NCI-H2107 treated with DMSO at 0.1 percent for 48 hours (cell line): ENCODE results near the gene GALNT2.

ENCODE experiments used
- DNase-seq: peaks from one replicate; lab custom pipeline; 2025; ENCODE audit not compliant: unreplicated experiment; lab: John Stamatoyannopoulos, UW

The GALNT2 gene

DNA sequence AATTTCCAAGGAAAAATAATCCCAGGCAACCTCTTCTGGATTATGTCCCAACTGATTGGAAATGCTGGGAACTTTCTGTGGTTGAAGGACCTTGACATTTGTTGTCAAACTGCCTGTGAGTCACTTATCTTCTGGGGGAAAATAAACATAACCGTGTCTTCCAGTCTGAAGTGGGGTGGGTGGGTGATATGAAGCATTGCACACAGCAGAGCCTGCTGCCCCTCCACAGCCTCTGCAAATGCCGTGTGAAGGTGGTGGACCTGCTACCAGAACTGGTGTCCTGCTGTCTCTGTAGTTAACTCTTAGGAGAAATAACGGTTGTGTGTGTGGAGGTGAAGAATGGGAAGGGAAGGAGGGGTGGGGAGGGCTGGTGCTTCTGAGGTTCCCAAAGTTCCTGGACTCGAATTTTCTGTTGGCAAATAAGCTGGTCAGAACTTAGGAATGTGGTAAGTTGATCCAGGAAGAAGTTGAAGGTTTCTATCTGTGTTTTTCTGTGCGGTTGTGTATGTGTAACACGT is 23.2 kb downstream of the GALNT2 start:
- DNase-seq = no peak

DNA sequence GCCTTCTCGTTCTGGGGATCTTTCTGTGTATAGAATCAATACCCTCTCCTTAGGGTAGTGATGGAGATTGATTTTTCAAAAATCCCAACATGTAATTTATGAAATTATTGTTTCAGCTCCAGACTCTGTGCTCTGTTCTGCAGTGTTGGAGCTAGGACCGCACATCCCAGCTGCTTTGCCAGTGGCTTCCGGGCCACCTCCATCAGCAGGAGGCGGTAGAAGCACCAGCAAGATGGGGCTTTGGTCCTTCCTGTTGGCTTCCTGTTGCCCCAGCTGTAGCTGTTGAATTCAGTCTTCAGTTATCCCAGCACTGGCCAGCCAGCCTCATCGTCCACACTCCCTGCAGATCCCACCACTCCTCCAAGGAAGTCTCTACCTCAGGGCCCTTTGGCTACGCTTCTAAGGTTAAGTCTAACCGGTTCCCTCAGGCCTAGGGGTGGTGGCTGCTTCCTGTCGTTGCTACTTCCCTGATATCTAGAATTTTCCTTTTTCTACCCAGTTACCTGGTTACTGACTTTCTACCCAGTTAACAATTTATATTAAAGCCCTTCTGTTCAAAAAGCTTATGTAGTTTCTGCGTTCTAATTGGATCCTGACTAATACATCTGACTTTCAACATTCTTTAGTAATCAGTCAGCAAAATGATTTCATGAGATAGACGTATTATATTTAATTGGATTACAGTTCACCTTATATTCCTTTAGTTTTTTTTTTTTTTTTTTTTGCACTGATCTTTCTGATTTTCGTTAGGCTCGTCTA is 24.6 kb downstream of the GALNT2 start:
- no peak for DNase-seq

DNA sequence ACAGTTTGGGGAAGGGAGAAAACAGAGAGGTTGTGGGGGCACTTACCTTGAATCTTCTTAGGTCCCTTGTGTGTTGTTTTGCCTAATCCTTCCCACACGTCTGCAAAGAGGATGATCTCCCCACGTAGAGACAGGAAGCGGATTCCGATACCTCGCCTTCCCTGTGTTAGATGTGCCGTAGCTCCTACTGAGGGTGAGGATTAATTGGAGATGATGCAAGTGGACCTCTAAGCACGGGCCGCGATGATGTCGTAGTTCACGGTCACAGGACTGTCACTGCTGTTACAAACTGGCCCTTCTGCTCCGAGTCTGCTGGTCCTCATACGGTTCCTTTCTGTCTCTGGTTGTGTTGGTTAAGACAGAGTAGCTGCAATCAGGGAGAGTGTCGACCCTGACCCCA is 27.7 kb downstream of the GALNT2 start:
- no peak for DNase-seq

DNA sequence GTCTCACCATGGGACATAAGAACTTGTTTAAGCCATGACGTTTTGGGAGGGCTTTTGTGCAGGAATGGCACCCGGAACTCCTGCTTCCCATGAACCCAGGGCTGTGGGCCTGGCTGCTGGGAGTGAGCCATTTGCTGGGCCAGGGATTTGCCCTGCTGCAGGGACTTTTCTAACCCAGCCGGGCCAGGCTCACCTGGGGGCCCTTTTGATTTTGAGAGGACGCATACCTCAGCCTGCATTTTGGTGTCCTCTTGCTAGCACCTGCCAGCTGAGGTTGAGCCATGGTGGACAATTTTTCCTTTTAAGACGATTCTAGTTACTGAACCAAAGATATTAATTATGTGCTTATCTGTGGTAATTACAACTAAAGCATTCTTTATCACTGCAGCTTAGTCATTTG is 28.9 kb downstream of the GALNT2 start:
- no peak for DNase-seq

DNA sequence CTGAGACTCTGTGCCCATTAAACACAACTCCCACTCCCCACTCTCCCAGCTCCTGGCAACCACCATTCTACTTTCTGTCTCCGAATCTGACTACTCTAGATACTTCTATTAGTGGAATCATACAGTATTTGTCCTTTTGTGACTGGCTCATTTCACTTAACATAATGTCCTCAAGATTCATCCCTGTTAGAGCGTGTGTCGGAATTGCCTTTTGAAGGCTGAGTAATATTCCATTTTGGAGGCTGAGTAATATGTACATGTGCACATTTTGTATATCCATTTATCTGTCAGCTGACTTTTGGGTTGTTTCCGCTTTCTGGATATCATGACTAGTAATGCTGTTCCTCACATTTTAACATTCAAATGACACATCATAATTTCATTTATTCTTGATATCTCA is 30.3 kb downstream of the GALNT2 start:
- no peak for DNase-seq

DNA sequence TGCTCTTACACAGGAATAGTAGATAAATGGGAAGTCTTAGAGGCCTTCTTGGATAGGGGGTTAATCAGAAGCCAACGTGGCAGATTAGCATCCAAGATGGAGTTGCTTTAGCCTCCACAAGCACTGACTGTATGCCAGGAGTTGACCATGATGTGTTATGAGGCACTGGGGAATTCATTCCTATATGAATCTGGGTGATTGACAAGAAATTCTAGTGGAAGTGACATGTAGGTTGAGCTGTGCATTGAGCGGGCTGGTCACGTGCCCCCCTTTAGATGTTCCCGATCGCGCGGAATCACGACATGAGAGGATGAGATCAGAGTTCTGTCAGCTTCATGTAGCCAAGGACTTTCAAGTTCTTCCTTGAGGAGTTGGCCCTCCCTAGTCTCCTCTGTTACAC is 31.7 kb downstream of the GALNT2 start:
- DNase-seq = no peak

DNA sequence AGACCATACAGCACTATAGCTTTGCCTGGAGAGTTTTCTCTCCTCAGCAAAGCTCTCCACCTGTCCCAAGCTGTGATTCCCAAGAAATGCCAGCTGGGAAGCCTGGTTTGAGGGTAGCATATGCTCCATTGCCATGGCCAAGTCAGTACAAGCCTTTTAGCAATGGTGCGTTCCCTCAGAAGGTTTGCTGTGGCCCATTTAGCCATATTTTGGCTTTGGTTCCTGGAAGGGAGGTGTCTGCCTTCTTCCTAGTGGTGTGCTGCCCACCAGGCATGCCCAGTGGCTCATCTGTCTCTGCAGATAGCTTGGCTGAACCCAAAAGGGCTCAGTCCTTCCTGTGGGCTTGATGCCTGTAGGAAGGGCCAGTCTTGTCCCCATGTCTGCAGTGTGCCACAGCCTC is 32.4 kb downstream of the GALNT2 start:
- no peak for DNase-seq

DNA sequence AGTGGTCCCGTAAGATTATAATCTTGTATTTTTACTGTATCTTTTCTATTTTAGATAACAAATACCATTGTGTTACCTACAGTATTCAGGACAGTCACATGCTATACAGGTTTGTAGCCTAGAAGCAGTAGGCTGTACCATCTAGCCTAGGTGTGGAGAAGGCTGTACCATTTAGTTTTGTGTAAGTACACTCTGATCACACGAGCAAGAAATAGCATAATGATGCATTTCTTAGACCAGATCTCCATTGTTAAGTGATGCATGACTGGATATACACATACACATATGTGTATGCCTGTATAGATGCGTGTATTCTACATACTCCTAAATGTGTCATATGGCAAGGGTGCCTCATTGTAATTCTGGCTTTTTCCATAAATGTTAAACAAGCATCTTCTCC is 33.9 kb downstream of the GALNT2 start:
- DNase-seq = no peak

DNA sequence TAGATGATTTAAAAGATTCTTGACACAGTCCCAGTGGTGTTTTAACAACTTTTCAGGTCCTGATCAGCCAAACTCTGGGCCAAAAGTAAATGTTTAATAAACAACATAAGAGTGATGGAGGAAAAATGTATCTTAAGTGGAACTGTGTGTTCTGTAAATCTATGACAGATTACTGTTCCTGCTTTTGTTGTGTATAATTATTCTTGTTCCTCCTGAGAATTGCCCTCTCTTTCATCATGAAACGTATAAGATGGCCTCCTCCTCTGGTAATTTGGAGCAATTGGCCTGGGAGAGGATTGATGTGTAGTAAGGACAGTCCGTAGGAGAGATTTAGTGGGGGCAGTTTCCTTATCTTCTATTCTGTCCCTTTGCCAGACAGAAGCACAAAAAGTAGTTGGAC is 34.5 kb downstream of the GALNT2 start:
- no peak for DNase-seq

DNA sequence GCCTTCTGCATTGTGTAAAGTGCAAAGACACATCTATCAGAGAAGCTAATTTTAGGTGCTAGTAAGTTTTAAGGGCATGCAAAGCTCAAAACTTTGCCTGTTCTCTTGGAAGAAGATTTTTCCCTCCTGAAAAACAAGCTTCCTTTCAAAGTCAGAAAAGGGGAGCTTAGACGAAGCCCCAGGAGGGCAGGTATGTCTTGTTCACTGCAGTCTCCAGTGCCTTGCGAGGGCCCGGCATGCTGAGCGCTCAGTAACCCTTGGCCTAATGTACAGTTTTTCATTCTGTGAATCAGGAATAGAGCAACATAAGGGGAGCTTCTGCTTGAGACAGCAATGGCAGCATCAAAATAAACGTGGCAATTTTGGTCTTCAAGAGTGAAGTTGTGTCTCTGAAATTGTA is 35.0 kb downstream of the GALNT2 start:
- no peak for DNase-seq

DNA sequence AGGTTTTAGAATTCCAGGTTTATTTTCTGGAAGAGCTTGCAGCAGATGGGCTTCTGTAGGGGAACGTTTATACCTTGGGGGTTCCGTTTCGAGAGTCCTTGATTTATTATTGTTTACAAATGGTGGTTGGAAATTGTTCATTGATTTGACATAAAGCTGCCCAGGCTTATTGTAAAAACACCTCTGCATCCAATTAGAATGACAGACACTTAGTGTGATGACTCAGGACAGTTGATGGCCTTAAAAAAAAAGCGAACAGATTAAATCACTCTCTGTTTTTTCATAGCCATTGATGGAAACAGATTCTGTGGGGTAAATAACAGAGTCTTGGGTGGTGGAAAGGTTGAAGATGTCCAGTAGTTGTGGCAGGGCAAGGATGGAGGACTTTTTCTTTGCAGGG is 35.4 kb downstream of the GALNT2 start:
- DNase-seq = no peak

DNA sequence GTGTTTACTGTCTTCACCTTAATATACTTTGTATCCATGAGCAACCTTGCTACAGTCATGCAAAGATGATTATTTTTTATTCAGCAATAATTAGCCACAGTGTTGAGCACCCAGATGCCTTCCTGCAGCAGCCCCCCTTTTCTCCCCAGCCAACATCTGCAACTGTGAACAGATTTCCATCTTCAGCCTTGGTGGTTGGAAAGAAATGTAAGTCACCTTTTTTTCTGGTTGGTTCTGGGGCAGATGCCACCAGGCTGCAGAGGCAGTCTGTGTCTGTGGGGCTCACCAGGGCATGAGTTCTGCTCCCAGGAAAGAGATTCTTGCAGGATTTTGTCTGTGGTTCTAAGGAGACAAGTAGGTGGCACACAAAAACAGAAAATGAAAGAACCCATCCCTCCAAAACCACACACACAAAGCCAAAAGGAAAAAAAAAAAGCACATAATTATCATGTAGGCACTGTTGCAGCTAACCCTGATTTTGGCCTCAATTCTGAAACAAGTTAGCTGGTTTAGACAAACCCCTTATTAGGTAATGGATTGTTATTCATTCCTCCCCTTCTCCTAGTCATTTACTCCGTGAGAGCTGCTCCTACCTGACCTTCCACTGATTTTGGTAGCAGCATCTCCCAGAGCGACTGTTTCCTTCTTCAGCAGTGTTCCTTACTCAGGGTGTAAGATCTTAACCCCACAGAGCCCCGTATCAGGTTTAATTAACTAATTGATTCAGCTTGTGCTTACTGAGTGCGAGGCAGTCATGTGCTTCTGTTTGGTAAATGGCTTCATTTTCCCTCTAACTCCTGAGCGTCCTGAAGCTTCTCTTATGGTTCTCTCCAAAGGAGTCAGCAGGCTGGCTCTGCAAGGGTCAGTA is 36.5 kb downstream of the GALNT2 start:
- peak; percentile 25 for DNase-seq

DNA sequence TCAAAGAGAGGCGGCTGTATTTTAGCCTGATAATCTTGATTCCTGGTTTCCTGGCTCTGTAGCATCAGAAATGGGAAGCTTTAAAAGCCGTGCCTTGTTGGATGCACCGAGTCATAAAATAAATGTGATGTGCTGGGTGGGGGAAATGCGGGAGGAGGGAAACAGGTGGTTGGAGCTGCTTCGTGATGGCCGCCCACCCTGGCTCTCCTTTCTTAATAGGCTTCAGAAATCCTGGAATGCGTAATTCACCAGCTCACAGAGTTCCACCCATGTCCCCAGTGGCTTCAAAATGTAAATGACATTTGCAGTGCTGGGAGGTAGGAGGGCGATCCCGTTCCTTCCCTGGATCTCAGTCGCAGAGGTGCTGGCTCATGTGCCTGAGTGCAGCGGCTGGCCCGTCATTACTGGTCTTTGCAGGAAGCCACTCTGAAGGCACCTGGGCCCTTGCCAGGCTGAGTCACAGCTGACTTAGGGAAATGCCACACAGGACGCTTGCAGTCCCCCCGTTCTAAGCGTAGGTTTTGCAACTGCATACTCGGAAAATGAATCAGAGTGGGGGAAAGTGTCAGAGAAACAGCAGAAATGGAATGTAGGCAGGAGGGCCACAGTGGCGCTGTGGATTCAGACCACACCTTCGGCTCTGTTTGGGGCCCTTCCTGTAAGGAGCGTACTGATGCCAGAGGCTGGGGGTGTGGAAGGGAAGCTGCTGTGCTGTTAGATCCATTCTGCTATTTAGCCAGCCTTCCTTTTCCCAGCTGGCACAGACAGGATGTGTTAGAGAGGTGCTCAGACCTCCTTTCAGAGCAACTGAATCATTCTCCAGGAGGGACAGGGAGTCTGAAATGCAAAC is 37.6 kb downstream of the GALNT2 start:
- peak; percentile 87 for DNase-seq

DNA sequence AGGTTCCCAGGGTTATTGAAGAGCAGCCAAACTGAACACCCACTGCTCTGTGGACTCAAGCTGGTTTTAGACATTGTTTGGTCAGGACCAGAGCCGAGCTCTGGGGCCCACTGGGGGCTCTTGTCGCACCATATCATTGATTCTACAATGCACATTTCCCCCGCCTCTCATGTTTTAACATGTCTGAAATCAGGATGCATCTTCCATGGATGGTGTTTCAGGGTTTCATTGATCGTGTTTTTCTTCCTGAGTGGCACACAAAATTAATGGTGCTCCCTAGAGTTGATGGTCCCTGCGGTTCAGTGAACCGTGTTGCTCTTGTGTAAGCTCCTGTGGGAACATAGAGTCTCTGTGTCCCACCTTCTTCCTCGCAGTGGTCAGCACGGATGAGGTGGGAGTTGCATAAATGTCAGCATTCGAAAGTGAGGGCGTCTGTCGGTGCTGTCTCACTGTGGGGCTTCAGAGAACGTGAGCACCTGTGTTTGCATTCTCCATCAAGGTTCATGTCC is 38.3 kb downstream of the GALNT2 start:
- DNase-seq = no peak

DNA sequence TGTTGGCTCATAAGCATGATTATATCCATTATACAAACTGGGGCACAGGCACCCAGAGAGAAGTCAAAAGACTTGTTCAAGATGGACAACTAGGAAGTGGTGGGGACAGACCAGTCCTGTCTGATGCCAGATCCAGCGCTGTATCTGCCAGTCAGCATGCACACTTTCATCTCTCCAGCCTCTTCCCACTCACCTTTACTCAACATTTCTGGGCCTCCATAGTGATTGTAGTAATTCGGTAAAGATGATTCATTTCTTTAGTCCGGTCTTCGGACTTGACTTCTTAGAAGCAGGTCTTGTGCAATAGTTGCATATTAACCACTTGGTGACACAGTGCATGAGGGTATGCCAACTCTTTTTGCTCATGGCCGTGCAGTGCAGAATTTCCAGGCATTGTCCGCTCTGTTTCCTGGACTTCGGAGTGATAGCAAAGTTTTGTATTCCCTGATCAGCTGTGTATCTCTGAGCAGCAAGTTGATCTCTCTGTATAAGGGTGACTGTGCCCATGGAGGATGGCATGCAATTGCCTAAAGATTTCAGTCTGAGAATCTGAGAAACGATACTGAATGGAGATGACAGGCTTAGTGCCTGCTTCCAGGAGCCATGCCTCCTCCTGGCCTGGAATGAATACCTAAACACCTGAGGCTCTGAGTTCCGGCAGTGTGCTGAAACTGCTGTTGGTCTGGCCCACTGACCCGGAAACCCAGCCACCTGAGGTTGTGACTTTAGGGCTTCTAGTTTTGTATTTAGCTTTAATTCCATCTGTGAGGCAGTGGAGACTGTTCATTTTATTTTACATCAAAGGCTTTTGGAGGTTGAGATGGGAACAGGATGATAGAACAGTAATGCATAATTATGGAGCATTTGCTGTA is 39.0 kb downstream of the GALNT2 start:
- no peak for DNase-seq

DNA sequence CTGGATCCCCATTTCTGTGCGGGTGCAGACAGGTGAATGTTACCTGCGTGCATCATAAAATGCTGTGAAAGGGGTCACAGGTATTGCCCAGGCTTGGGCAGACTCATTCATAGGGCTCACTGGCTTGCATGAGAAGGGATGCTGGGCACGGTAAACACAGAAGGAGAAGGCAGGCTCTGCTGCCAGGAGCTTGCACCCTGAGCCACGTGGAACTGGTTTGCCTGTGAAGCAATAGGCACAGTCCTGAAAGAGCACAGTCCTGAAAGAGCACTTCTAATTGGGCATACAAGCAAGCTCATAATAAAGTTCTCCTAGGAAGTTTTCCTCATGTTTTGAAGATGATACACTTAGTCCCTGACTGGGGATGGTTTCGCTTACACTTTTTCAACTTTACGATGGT is 40.9 kb downstream of the GALNT2 start:
- DNase-seq = no peak

DNA sequence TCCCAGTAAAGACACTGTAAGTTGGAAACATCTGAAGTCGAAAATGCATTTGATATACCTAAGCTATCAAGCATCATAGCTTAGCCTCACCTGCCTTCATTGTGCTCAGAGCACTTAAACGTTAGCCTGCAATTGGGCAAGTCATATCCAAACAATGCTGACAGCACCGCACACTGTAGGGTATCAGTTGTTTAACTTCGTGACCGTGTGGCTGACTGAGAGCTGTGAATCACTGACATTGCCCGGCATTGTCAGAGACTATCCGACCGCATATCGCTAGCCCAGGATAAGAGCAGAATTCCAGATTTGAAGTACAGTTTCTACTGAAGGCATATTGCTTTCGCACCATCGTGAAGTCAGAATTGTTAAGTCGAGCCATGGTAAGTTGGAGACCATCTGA is 41.5 kb downstream of the GALNT2 start:
- no peak for DNase-seq

DNA sequence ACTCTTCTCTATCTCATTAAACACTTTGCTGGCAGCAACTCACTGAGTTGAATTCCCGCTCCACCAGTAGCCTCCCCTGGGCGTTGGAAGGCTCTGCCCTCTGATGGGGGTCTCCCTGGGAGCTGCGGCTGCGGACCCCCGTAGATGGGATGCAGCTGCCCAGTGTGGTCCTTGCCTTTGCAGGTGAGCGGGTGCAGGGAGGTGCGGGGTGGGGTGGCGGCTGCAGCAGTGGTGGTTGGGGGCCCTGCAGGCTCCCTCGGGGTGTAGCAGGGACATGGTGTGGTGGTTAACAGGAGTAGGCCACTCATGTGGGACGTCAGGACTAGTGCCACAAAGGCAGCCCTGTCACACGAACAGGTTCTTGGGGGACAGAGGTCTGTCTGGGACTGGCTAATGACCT is 42.0 kb downstream of the GALNT2 start:
- no peak for DNase-seq

DNA sequence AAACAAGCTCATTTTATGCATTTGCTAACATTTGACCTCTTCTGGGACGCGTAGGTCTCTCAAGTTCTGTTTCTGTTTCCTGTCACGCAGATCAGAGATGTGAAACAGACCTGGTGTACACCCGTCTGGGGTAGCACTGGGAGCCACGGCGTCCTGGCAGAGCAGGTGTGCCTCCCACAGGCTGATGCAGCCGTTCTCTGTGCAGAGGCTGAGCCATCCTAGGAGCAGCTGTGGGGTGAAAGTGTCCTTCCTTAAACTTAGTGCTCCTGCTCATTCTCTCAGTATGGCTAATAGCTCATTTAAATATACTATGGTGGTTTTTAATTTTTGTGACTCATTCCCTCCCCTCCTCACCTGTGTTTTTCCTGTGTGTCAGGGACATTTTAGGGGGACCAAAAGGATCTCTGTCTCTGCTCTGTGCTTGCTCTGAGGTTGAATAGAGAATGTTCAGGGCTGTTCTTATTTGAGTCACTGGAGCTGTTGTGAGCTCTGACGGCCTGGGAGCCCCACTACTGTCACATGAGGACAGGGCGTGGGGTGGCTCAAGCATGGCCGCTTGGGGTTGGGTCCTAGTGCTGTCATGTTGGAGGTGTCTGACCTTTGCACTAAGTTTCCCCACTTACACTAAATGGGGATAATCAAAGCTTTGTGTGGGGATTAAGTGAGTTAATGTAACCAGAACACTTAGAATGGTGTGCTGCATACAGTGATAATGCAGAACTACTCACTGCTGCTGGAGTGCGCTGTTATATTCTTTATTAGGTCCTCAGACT is 43.0 kb downstream of the GALNT2 start:
- DNase-seq = peak; percentile 53
